HG02852 (cell line): ENCODE results near the gene SOD2.
"Not testable (repeated sequence)": the region's sequence is repeated elsewhere in the genome, so short reads cannot be mapped to it uniquely, and the experiment has no call there.

Experiments
- ATAC-seq: cut with Tn5 transposase; IDR thresholded peaks from one replicate; pipeline ENCODE4 v1.9.1; 2021; ENCODE audit warnings: mild to moderate bottlenecking, moderate library complexity; ENCODE audit not compliant: unreplicated experiment

The SOD2 gene

GRCh38 chr6:159716247-159717096 lies 23.4 kb upstream of the SOD2 start:
- no peak for ATAC-seq

- ATAC-seq: no peak
Observed at GRCh38 chr6:159715605-159716004, 22.6 kb upstream of the SOD2 start.

DNA sequence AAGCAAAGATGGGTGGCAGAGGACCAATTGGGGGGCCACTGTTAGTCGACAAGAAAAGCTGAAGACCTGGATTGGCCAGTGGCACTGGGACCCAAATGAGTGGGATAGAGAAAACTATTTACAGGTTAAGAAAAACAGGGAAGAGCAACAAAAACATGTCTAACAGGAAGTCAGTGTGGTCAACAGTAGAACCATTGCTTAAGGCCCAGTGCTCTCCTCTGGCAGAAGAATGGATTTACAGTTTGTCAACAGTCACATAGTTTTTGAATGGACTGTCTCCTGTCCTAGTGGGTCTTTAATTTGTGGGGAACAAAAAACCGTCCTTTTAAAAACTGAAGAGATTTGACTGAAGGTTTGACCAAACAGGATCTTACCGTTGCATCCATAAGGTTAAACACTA lies 22.1 kb upstream of the SOD2 start:
- no peak for ATAC-seq

DNA sequence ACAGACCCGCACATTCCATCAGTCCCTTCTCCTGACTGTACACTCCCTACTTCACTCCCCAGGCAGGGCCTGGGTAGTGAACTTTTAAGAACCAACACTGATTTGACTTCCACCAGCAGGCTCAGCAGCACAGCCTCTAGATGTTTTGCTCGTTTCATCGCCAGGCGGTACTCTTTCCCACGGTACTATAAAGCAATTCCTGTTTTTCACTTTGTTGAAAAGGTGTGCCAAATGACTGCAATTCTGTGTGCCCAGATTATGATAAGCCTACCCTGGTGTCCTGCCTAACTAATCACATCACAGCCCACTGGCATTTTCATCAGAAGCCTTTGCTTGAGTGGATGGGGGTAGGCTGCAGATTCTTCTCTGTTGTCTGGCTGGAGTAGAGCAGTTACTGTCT lies 21.4 kb upstream of the SOD2 start:
- no peak for ATAC-seq

DNA sequence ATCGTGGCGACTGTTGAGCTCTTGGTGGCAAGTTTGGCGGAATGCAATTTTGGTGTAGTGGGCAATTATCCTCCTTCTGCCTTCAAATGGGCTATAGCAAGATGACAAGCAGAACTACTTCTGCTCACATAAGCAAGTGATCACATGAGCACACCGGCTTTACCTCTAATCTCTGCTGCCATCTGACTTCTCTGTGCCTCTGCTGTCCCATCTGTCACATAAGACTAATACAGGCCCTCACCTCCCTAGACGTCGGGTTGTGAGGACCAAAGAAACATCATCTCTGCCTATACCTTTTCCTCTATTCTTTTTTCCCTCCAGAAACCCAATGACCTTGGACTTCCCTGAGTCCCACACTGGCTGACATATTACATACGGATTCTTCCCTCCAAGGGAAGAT lies 20.9 kb upstream of the SOD2 start:
- ATAC-seq: no peak

- ATAC-seq: not testable (repeated sequence)
Observed at GRCh38 chr6:159712389-159712788, 19.3 kb upstream of the SOD2 start.

GRCh38 chr6:159710603-159711002 lies 17.6 kb upstream of the SOD2 start:
- not testable (repeated sequence) for ATAC-seq

DNA sequence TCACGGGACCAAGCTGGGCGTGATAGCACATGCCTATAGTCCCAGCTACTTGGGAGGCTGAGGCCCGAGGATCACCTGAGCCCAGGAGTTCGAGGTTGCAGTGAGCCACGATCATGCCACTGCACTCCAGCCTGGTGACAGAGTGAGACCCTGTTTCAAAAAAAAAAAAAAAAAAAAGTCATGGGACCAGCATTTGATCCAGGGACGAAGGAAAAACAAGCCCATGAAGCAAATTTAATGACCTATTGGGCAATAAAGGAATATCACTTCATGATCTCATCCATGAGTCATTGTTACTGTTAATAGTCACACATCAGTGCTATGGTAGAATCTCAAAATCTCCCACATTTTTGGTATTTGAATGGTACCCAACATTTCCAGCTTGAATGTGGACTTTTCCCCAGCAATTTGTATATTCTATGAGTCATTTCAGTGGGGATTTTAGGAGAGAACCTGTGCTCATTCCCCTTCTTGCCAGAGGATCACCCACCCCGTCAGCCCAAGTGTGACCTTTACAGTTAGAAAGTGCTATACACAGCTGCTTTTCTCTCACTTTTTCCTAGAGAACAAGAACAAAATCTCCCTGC lies 8.5 kb upstream of the SOD2 start:
- ATAC-seq: no peak

- no peak for ATAC-seq
Observed at GRCh38 chr6:159700970-159701369, 7.9 kb upstream of the SOD2 start.

DNA sequence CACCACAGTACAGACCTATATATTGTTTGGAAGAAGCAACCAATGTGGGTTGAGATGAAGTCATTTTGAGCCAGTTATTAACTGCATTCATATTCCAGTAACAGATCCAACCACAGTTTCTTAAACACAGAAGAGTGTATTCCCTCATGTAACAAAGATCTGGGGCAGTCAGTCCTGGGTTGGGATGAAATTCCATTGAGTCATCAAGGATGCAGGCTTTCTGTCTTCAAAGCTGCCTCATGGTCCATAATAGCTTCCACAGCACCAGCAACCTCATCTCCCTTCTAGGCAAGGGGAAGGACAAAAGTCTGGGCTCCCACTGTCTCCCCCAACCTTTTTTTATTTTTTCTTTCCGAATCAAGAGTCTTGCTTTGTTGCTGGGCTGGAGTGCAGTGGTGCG lies 2.9 kb upstream of the SOD2 start:
- no peak for ATAC-seq

DNA sequence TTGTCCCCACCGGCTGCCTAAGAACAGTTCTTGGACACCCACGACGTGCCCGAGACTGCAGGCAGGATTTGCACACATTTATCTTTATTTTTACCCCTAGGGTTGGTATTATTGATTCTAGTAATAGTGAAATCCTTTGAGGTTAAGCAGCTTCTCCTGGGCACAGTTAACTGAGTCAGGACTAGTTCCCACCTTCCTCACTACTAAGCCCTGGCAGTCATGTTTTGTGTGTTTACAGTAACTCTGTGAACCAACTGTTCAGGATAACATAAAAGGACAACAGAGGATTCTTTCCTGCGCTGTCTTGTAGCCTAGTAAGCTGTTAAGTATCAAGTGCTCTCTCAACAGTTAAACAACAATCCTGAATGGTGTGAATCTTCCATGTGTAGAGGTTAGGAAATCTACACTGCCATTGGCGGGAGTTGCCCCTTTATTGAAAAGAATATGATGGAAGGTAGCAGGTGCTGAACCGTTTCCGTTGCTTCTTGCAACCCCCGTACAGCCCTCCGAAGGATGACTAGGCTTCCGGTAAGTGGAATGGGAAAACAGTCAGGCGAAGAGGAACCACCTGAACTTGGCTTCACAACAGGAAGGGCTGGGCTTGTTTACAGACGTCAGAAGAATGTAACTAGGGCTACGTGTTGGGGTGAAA lies 979 bp upstream of the SOD2 start:
- ATAC-seq: peak; percentile 4

DNA sequence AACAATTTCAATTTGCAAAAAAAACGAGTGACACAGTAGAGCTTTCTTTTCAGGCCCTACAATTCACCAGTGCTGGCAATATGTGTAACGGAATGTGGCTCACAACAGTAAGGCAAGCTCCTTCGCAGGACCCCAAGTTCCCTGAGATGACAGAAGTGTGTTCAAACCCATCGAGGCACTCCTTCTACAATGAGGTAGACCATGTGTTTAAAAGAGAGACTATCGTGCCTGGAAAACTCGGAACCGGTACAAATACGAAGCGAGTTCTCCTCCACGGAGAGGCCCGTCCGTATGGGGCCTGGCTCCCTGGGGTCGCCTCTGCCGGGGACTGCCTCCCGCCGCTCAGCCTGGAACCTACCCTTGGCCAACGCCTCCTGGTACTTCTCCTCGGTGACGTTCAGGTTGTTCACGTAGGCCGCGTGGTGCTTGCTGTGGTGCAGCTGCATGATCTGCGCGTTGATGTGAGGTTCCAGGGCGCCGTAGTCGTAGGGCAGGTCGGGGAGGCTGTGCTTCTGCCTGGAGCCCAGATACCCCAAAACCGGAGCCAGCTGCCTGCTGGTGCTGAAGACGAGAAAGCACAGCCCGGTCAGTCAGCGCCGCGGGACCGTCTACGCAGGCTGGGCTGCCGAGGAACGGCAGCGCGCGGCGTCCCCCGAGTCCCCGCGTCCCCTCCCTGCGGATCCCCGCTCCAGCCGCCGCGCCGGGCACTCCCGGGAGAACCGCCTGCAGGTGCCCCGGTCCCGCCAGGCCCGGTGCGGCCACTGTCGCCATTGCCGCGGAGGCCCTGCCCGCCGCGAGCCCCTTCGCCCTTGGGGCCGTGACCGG lies 526 bp downstream of the SOD2 start:
- ATAC-seq: peak; percentile 40

DNA sequence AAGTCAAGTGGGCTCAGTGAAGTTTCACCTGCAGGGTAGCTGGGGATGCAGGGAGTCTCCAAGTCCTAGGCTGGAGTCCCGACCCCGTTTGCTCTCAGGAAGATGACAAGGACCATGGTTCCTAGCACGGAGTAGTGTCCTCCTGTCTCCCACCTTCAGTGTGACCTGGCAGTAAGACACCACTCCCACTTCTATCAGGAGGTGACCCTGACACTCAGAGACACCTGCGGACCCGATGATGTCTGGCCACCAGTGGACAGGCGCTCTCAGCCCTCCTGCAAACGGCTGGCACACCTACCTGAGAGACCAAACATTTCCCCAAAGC lies 1.1 kb downstream of the SOD2 start:
- no peak for ATAC-seq

- ATAC-seq: no peak
Observed at GRCh38 chr6:159691133-159691962, 1.7 kb downstream of the SOD2 start.

DNA sequence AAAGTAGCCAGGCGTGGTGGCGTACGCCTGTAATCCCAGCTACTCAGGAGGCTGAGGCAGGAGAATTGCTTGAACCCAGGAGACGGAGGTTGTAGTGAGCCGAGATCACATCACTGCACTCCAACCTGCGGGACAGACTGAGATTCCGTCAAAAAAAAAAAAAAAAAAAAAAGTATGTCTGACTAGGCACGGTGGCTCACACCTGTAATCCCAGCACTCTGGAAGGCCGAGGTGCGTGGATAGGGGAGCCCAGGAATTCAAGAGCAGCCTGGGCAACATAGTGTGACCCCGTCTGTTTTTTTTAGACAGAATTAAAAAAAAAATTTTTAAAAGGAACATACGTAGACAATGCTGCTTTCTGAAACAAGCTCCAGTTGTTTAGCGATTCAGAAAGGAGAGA lies 2.9 kb downstream of the SOD2 start:
- not testable (repeated sequence) for ATAC-seq

GRCh38 chr6:159689001-159689400 lies 4.0 kb downstream of the SOD2 start:
- ATAC-seq: no peak

- ATAC-seq: no peak
Observed at GRCh38 chr6:159688266-159688905, 4.7 kb downstream of the SOD2 start.

DNA sequence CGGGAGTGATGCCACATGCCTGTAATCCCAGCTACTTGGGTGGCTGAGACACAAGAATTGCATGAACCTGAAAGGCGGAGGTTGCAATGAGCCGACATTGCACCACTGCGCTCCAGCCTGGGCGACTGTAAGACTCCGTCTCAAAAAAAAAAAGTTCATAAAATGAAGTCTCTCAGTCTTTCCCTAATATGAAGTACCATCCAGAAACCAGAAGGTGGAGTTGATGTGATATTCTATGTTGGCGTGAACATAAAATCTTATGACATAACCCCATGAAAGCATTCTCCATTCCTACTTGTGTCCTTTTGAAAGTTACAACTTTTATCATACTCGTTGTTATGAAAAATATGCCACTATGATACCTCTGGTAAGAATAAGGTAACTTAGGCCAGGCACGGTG lies 5.7 kb downstream of the SOD2 start:
- no peak for ATAC-seq

DNA sequence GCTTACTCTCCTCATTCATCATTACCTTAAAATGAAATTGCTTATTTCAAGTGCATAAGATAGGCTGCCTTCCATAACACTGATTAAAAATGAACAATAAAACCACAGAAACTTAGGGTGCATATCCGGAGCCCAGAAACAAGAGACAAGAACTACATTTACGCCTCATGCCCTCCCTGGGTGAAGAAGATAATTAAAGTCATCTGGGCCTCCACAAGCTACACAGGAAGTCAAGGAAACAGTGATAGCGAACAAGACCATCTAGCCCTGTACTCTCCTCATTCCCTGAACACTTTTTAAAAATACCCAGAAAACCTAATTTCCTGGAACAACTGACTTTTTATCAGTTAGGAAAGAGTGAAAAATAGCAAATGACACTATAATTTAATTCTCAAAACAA lies 6.3 kb downstream of the SOD2 start:
- ATAC-seq: no peak

DNA sequence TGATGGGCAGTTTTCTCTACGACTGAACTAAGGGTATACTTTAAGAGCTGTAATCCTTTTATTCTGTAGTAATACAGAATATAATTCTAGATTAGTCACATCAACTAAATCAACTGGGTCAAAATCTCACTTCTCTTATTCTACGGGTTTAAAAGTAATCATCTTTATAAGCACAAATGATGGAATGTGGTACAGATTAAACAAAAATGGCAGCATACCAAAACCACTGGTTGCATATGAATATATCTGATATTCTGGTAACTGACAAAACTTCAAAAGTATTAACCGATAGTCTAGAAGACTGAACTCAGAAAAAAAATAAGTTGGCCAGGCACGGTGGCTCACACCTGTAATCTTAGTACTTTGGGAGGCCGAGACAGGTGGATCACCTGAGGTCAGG lies 7.0 kb downstream of the SOD2 start:
- no peak for ATAC-seq
